PFSK-1 (cell line): Measurements from ENCODE around the gene SNX32.

ENCODE experiments used
- FOXP2 ChIP-seq: optimal IDR thresholded peaks from 2 replicates; pipeline ENCODE3; 2011; ENCODE audit warnings: borderline replicate concordance, control low read depth, inconsistent platforms; ENCODE audit not compliant: insufficient read depth; ENCODE audit errors: extremely low read length, extremely low read depth
- POLR2AphosphoS5 ChIP-seq: IDR thresholded peaks from 2 replicates; pipeline ENCODE4 v1.6.1; 2012; ENCODE audit warnings: low read depth, mild to moderate bottlenecking, control low read depth, low read length, moderate library complexity
- SIN3A ChIP-seq: IDR thresholded peaks from 2 replicates; pipeline ENCODE4 v1.6.1; 2012; ENCODE audit warnings: mild to moderate bottlenecking, low read length, moderate library complexity, borderline replicate concordance; ENCODE audit not compliant: insufficient read depth
- TAF1 ChIP-seq: IDR thresholded peaks from 2 replicates; pipeline ENCODE4 v1.6.1; 2012; ENCODE audit warnings: low read length, control low read depth, borderline replicate concordance; ENCODE audit not compliant: insufficient read depth
- TF ChIP-seq, protein P1 (sequence below), 2 experiments: IDR thresholded peaks; 2 replicates each; pipeline versions ENCODE4 v1.6.1 to v1.8.0; 2011 to 2012; ENCODE audit warnings: low read depth in 2 of 2, low read length in 2 of 2, control low read depth in 1 of 2, inconsistent platforms in 1 of 2, mild to moderate bottlenecking in 1 of 2, moderate library complexity in 1 of 2; ENCODE audit not compliant: insufficient read depth in 1 of 2

The SNX32 gene

DNA sequence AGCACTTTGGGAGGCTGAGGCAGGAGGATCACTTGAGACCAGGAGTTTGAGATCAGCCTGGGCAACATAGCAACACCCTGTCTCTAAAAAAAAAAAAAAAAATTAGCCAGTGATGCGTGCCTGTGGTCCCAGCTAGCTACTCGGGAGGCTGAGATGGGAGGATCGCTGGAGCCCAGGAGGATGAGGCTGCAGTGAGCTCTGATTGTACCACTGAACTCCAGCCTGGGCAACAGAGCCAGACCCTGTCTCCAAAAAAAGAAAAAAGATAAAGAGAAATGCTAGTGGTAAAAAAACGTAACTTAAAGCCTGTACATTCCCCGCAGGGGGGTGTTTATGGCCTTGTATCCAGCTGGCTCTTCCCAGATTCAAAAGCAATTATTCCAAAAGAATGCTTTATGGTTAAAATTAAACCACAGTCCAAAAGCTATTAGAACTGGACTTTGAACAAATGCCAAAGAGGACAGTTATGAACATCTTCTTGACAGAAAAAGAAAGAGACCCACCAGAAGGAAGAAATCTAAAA is 16.4 kb upstream of the SNX32 start:
- TF ChIP-seq TAF1 = no peak
- TF ChIP-seq FOXP2 = no peak
- no peak for TF ChIP-seq POLR2AphosphoS5

GRCh38 chr11:65817835-65818680 is 15.7 kb upstream of the SNX32 start:
- peak; percentile 89 for TF ChIP-seq FOXP2
- TF ChIP-seq POLR2AphosphoS5 = no peak
- peak; percentile 19; the same call in 1 of the 2 replicates for TF ChIP-seq SIN3A
- TF ChIP-seq TAF1 = no peak

DNA sequence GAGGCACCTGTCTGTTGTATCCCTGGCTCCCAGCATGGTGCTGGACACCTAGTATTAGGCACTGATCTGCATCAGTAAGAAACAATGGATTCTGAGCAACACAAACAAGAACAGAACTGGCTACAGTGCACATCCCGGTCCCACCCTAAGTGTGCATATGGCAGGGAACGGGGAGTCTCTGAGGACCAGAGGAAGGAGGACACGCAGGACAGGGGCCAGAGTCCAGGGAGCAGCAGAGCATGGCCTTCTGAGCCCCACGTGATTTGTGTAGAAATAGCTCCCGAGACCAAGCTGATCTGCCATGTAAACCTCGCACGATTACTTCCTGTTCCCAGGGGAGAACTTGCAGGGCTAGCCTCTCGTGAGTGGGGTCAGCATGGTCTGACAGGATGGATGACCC is 12.7 kb upstream of the SNX32 start:
- TF ChIP-seq TAF1 (no peak), SIN3A (no peak), POLR2AphosphoS5 (no peak), FOXP2 (no peak)
- TF ChIP-seq, protein P1, sequence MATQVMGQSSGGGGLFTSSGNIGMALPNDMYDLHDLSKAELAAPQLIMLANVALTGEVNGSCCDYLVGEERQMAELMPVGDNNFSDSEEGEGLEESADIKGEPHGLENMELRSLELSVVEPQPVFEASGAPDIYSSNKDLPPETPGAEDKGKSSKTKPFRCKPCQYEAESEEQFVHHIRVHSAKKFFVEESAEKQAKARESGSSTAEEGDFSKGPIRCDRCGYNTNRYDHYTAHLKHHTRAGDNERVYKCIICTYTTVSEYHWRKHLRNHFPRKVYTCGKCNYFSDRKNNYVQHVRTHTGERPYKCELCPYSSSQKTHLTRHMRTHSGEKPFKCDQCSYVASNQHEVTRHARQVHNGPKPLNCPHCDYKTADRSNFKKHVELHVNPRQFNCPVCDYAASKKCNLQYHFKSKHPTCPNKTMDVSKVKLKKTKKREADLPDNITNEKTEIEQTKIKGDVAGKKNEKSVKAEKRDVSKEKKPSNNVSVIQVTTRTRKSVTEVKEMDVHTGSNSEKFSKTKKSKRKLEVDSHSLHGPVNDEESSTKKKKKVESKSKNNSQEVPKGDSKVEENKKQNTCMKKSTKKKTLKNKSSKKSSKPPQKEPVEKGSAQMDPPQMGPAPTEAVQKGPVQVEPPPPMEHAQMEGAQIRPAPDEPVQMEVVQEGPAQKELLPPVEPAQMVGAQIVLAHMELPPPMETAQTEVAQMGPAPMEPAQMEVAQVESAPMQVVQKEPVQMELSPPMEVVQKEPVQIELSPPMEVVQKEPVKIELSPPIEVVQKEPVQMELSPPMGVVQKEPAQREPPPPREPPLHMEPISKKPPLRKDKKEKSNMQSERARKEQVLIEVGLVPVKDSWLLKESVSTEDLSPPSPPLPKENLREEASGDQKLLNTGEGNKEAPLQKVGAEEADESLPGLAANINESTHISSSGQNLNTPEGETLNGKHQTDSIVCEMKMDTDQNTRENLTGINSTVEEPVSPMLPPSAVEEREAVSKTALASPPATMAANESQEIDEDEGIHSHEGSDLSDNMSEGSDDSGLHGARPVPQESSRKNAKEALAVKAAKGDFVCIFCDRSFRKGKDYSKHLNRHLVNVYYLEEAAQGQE (IDR thresholded peaks at IDR 0.05; ENCODE audit: insufficient read depth in 1 of 2, low read depth in 2 of 2, low read length in 2 of 2) = no peak

DNA sequence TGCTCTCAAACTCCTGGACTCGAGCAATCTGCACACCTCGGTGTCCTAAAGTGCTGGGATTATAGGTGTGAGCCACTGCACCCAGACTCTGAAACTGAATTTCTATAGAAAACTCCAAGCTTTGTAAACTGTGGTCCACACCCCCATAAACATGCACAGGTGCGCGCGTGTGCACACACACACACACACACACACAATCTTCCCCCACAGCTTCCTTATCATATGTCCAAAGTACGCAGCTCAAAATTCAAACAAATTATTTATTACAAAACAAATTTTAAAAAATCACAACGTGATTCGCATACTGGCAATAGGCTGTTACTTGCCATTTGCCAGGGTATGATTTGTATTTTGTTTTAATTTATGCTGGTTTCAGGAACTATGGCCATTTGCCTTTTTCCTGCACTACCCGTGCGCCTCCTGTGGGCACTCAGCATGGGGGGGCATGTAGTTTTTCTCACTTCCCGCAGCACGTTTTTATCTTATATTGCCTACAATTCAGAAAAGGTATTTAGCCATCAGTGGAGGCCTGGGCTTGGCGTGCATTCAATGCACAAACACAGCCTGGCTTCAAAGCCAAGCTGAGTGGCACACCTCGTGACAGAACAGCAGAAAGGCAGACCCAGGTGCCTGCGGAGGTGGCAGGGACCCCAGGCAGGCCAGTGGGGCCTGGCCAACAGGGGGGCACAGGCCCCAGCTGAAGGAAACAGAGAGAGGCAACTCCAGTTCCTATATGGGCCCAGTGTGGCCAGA is 10.8 kb upstream of the SNX32 start:
- TF ChIP-seq, protein P1 (IDR thresholded peaks at IDR 0.05; ENCODE audit: insufficient read depth in 1 of 2, low read depth in 2 of 2, low read length in 2 of 2) = no peak
- TF ChIP-seq TAF1 (no peak), POLR2AphosphoS5 (no peak), SIN3A (no peak), FOXP2 (no peak)

DNA sequence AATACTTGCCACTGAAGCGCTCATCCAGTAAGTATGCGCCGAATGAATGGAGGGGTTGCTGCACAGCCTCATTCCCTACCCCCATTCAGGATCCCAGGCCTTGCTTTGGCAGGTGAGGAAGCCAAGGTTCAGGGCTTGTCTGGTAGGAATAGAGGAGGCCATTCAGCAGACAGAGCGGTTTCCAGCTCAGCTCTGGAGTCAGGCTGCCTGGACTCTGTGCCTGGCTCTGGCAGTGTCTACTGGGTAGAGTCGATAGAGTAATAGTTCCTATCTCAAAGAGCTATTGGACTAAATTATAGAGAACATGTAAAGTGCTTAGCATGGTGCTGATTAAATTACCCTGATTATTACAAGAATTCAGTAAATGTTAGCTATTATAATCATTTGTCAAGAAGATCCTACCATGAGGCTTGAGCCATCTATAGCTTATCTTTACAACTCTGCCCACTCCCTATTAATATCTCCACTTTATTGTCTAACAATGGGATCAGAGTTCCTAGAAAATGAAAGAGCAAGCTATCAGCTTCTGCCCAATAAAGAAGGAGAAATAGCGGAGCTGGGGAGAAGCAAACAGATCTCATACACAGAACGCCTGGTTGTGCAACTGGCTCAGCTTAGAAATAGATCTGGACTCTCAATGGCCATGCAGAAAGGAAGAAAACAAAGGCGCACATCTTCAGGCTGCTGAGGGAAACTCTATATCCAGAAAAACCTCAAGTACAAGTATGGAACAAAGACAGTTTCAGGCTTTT is 6.6 kb upstream of the SNX32 start:
- no peak for TF ChIP-seq FOXP2
- TF ChIP-seq POLR2AphosphoS5 = no peak
- TF ChIP-seq TAF1 = no peak
- no peak for TF ChIP-seq SIN3A
- TF ChIP-seq, protein P1 (IDR thresholded peaks at IDR 0.05; ENCODE audit: insufficient read depth in 1 of 2, low read depth in 2 of 2, low read length in 2 of 2) = no peak
